Kidney (tissue), 14 donors: ENCODE data around the gene CLDN11. TPM values are rescaled to one million over a fixed set of nuclear protein-coding genes. Genes with fewer than 3 reads are reported as not detected.
A peak's percentile ranks its signal among the peaks of the same experiment; 100 is the strongest.

Experiments
- DNase-seq, 5 donors: peaks; one replicate each; pipeline ENCODE4 v3.0.0-alpha.2; 2013 to 2020
- FAIRE-seq: peaks from 2 replicates; lab custom pipeline; 2012; peaks lifted over from hg19 to GRCh38; lab: Jason Lieb, UNC
- H3K27ac ChIP-seq, 2 donors: one replicate each; pipeline ENCODE4 v1.7.0; 2013; ENCODE audit warnings: low read depth in 2 of 2, low read length in 2 of 2, inconsistent platforms in 1 of 2
- H3K27me3 ChIP-seq: one replicate; pipeline ENCODE4 v1.7.1; 2013; ENCODE audit warnings: low read length, inconsistent platforms; ENCODE audit not compliant: control insufficient read depth, insufficient read depth
- H3K36me3 ChIP-seq, 3 donors: one replicate each; pipeline versions ENCODE4 v1.7.0 to v1.7.1; 2013; ENCODE audit warnings: low read length in 3 of 3, control low read depth in 1 of 3, inconsistent platforms in 1 of 3; ENCODE audit not compliant: insufficient read depth in 3 of 3, control insufficient read depth in 2 of 3
- H3K4me1 ChIP-seq, 3 donors: one replicate each; pipeline versions ENCODE4 v1.7.0 to v1.7.1; 2013; ENCODE audit warnings: low read length in 3 of 3, inconsistent platforms in 1 of 3, low read depth in 1 of 3; ENCODE audit not compliant: control insufficient read depth in 2 of 3, insufficient read depth in 2 of 3
- H3K4me3 ChIP-seq, 3 donors: one replicate each; pipeline versions ENCODE4 v1.7.0 to v1.8.1; 2013; ENCODE audit warnings: low read length in 3 of 3, control low read depth in 1 of 3, inconsistent platforms in 1 of 3
- H3K9ac ChIP-seq, 3 donors: one replicate each; pipeline versions ENCODE4 v1.7.0 to v1.7.1; 2013; ENCODE audit warnings: low read length in 3 of 3, control low read depth in 1 of 3, inconsistent platforms in 1 of 3
- H3K9me3 ChIP-seq, 3 donors: one replicate each; pipeline versions ENCODE4 v1.7.0 to v1.7.1; 2013; ENCODE audit warnings: low read length in 3 of 3, control low read depth in 1 of 3, inconsistent platforms in 1 of 3; ENCODE audit not compliant: control insufficient read depth in 2 of 3, insufficient read depth in 1 of 3
- intact Hi-C: fragments of 100-400 bp; cut with DNase I; formaldehyde crosslinking; loops from one replicate; pipeline ENCODE4 v1.11.1; 2022
- polyA plus RNA-seq: library from polyadenylated mRNA; stranded (reverse); fragments of 350-450 nt; fragmentation: Illumina TruSeq; extraction: RNeasy Lipid Tissue Mini Kit (QIAGEN cat#74804); gene quantifications from one replicate; pipeline ENCODE4 v1.2.3, GENCODE V29; 2014; ENCODE audit warnings: low read depth, low replicate concordance; ENCODE audit not compliant: insufficient read depth
- total RNA-seq: library from RNA; stranded (reverse); fragmentation: NEBNext Ultra II Directional; extraction: Animal tissue kit (Norgen Biotek cat#: 25700); gene quantifications from one replicate; pipeline ENCODE4 v1.2.1, GENCODE V29; 2021
- TF ChIP-seq, protein P1 (sequence below): IDR thresholded peaks from 3 replicates; pipeline ENCODE4 v1.5.1; 2012; ENCODE audit warnings: mild to moderate bottlenecking, moderate library complexity, borderline replicate concordance; ENCODE audit not compliant: insufficient read depth; ENCODE audit errors: extremely low read depth
- donor health status: control.
- donor health status: control.
- donor health status: control.
- donor health status: control.
- donor health status: control.
- donor health status: DM: yes; HTN: yes; CAD: no.
- donor health status: Normal renal cell carcinoma (clear cell type).

CLDN11 gene
- total and polyA plus RNA-seq, 2 donors from 2014 or later = 1.6 to 2.4 TPM

DNA sequence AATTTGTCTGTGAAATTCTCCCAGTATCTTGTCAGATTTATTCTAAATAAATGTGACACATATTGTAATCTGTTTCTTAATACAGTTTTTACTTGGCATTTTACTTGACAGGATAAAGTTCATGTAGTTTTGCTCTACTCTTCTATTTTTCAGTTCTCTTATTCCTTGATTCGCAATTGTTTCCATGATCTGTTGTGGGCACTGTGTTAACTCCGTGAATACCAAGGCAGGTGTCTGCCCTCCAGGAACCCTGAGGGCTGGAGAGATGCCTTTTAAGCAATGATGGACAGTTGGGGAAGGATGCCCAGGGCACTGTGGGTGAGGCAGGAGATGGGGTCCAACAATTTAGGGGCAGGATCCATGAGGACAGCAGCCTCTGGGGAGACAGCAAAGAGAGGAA is 3.1 kb downstream of the CLDN11 start:
- TF ChIP-seq, protein P1, sequence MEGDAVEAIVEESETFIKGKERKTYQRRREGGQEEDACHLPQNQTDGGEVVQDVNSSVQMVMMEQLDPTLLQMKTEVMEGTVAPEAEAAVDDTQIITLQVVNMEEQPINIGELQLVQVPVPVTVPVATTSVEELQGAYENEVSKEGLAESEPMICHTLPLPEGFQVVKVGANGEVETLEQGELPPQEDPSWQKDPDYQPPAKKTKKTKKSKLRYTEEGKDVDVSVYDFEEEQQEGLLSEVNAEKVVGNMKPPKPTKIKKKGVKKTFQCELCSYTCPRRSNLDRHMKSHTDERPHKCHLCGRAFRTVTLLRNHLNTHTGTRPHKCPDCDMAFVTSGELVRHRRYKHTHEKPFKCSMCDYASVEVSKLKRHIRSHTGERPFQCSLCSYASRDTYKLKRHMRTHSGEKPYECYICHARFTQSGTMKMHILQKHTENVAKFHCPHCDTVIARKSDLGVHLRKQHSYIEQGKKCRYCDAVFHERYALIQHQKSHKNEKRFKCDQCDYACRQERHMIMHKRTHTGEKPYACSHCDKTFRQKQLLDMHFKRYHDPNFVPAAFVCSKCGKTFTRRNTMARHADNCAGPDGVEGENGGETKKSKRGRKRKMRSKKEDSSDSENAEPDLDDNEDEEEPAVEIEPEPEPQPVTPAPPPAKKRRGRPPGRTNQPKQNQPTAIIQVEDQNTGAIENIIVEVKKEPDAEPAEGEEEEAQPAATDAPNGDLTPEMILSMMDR = no peak
- H3K27ac ChIP-seq = no peak overlapping the region
- H3K9me3 ChIP-seq = no peaks in the 10 kb centered on the region
- DNase-seq (no peak), FAIRE-seq (no peak)
- peaks cover 0 to 7% (median 5%) of the 10 kb centered on the region in 3 donors for H3K4me1 ChIP-seq
- peaks cover 4% of the 10 kb centered on the region for H3K27me3 ChIP-seq
- no peaks in the 10 kb centered on the region for H3K36me3 ChIP-seq
- peak overlapping the region in 1 of 3 donors; percentile 39 for H3K9ac ChIP-seq
- intact Hi-C loops = no loop called here
- peak overlapping the region in 1 of 3 donors; percentile 64 for H3K4me3 ChIP-seq

DNA sequence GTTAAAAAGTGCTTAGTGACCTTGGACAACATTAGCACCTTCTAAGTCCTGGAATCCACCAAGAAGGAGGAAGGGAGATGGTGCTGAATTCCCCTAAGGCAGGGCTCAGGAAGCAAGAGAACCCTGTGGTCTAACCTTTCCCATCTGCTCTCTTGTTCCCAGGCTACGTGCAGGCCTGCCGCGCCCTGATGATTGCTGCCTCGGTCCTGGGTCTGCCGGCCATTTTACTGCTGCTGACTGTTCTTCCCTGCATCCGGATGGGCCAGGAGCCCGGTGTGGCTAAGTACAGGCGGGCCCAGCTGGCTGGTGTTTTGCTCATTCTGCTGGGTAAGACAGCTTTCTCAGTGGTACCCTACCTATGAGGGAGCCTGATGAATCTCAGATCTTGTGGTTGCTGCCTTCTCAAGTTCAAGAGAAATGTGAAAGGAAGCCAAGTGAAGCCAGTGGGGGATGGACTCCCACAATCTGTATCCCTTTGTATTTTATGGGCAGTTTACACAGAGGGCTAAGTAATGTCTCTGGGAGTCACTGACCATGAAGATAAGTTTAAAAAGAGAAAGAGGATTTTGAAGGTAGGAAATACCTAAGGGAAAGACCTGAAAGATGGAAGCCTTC is 4.4 kb downstream of the CLDN11 start:
- Histone ChIP-seq H3K36me3 (no peaks in the 10 kb centered on the region), H3K9ac (no peak overlapping the region), H3K4me3 (no peak overlapping the region), H3K9me3 (no peaks in the 10 kb centered on the region), H3K4me1 (peaks cover 0 to 7% (median 5%) of the 10 kb centered on the region in 3 donors), H3K27ac (no peak overlapping the region), H3K27me3 (no peaks in the 10 kb centered on the region)
- DNase-seq (peak in 1 of 5 donors; percentile 27), FAIRE-seq (no peak)
- intact Hi-C loops = no loop called here
- TF ChIP-seq, protein P1 = no peak

DNA sequence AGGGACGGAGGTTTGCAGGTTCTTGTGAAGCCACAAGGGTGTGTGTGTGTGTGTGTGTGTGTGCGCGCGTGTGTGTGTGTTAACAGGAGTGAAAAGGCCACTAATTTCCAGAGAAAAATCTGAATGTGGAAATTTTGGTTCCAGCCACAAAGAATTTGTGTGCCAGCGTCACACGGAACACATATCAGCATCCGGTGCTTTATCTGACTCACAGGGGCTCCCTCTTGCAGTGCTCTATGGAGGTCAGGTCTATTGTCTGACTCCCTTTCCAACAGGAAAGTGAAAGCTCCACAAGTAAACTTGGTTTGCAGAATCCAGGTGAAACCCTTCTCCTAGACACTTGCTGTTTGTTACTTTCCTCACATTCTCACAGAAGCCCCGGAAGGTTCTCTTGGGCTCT is 6.2 kb downstream of the CLDN11 start:
- intact Hi-C loops = no loop called here
- H3K4me3 ChIP-seq = no peak overlapping the region
- H3K36me3 ChIP-seq = no peaks in the 10 kb centered on the region
- DNase-seq (no peak), FAIRE-seq (no peak)
- H3K27me3 ChIP-seq = no peaks in the 10 kb centered on the region
- no peaks in the 10 kb centered on the region for H3K9me3 ChIP-seq
- TF ChIP-seq, protein P1 = no peak
- no peaks in the 10 kb centered on the region for H3K4me1 ChIP-seq
- no peak overlapping the region for H3K27ac ChIP-seq
- no peak overlapping the region for H3K9ac ChIP-seq
